Measurements from ENCODE around the gene ZNF256. TPM values are rescaled to one million over a fixed set of nuclear protein-coding genes. Genes with fewer than 3 reads are reported as not detected.

Gene ZNF256
- polyA plus RNA-seq, 1 donor = 7.7 TPM

DNA sequence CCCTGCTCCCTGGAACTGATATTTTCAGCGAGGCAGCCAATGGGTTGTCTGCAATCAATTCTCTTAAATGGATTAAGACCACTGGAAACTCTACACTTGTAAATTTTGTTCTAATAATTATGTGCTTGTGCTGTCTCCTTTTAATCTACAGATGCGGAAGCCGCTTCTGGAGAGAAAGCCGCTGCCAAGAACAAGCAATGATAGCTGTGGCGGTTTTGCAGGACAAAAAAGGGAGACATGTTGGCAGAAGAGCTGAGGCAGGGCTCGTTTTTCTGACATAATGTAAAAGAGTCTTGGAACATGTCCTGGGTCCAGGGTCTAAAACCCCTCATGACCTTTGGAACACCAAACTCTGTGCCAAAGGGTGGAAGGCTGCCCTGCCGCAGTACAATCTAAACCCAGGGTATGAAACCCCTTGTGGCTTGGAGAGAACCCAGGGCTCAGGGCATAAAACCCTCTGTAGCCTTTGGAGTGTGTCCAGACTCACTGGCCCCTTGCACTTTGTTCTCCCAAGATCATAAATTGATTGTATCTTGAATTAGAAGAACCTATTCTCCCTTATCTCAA lies 43.8 kb downstream of the ZNF256 start:
- Histone ChIP-seq H3K9me3 (ENCODE audit: control insufficient read depth, low read depth, low read length) (peaks cover 9% of the 10 kb centered on the region), H3K4me1 (ENCODE audit: control insufficient read depth, insufficient read depth, low read length) (peaks cover 3% of the 10 kb centered on the region), H3K27ac (ENCODE audit: low read length) (peak overlapping the region; percentile 32), H3K4me3 (ENCODE audit: low read length) (no peak overlapping the region), H3K27me3 (ENCODE audit: control insufficient read depth, insufficient read depth, low read length) (no peaks in the 10 kb centered on the region), H3K36me3 (ENCODE audit: control insufficient read depth, insufficient read depth, low read length) (peaks cover 20% of the 10 kb centered on the region)
- WGBS (ENCODE audit: insufficient coverage, low lambda C conversion rate) = no CpG with 5 or more reads among the region's 7 CpGs
- peak; percentile 30 to 78 for DNase-seq

- no peaks in the 10 kb centered on the region for H3K27me3 ChIP-seq (ENCODE audit: control insufficient read depth, insufficient read depth, low read length)
- peaks cover 2% of the 10 kb centered on the region for H3K36me3 ChIP-seq (ENCODE audit: control insufficient read depth, insufficient read depth, low read length)
- no peak overlapping the region for H3K4me3 ChIP-seq (ENCODE audit: low read length)
- WGBS (ENCODE audit: insufficient coverage, low lambda C conversion rate) = no CpG with 5 or more reads among the region's 5 CpGs
- H3K9me3 ChIP-seq (ENCODE audit: control insufficient read depth, low read depth, low read length) = peaks cover 7% of the 10 kb centered on the region
- peaks cover 3% of the 10 kb centered on the region for H3K4me1 ChIP-seq (ENCODE audit: control insufficient read depth, insufficient read depth, low read length)
- DNase-seq = no peak
- H3K27ac ChIP-seq (ENCODE audit: low read length) = no peak overlapping the region
Observed at GRCh38 chr19:57900311-57900710, 47.2 kb downstream of the ZNF256 start.

Other genes starting within 250 kb of the ZNF256 start
- 20.3 TPM for gene ZNF154, start 238.5 kb downstream of the ZNF256 start, polyA plus RNA-seq
- 15.9 TPM for gene ZNF671, start 220.1 kb downstream of the ZNF256 start, polyA plus RNA-seq
- gene ZNF776, start 200.9 kb downstream of the ZNF256 start, polyA plus RNA-seq = 21.3 TPM
- 18.6 TPM for gene ZNF586, start 178.0 kb downstream of the ZNF256 start, polyA plus RNA-seq
- gene ZNF552, start 132.8 kb downstream of the ZNF256 start, polyA plus RNA-seq = 40.9 TPM
- 21.3 TPM for gene ZNF587B, start 117.4 kb downstream of the ZNF256 start, polyA plus RNA-seq
- 61.1 TPM for gene ZNF587, start 97.8 kb downstream of the ZNF256 start, polyA plus RNA-seq
- 54.3 TPM for gene ZNF814, start 58.7 kb downstream of the ZNF256 start, polyA plus RNA-seq
- 34.8 TPM for gene ZNF417, start 31.1 kb downstream of the ZNF256 start, polyA plus RNA-seq
- gene ZNF418, start 12.3 kb downstream of the ZNF256 start, polyA plus RNA-seq = 16.5 TPM
- gene C19orf18, start 26.8 kb upstream of the ZNF256 start, polyA plus RNA-seq = 1.2 TPM
- gene ZNF606, start 55.1 kb upstream of the ZNF256 start, polyA plus RNA-seq = 18.5 TPM
- gene ZSCAN1, start 86.3 kb upstream of the ZNF256 start, polyA plus RNA-seq = 0.73 TPM
- gene ZNF135, start 111.6 kb upstream of the ZNF256 start, polyA plus RNA-seq = 8.2 TPM
- 67.9 TPM for gene ZSCAN18, start 150.5 kb upstream of the ZNF256 start, polyA plus RNA-seq
- gene ZNF329, start 203.1 kb upstream of the ZNF256 start, polyA plus RNA-seq = 12.2 TPM
- gene ZNF274, start 235.4 kb upstream of the ZNF256 start, polyA plus RNA-seq = 36.5 TPM

All from large intestine (tissue), 3 donors.